Lower lobe of right lung (tissue), 2 donors: ENCODE measurements around the gene CST2. TPM values are rescaled to one million over a fixed set of nuclear protein-coding genes. Genes with fewer than 3 reads are reported as not detected.
"Not testable (repeated sequence)": the region's sequence is repeated elsewhere in the genome, so short reads cannot be mapped to it uniquely, and the experiment has no call there.

Experiments
- ATAC-seq, 2 donors: fragments of 200-7000 bp; cut with Tn5 transposase; one replicate each; pipeline ENCODE4 v1.9.1; 2020 to 2022; ENCODE audit warnings: mild to moderate bottlenecking in 2 of 2, moderate library complexity in 2 of 2
- DNase-seq: peaks from one replicate; pipeline ENCODE4 v3.0.0-alpha.2; 2020
- H3K27ac ChIP-seq: fragments of 200-600 bp; one replicate; pipeline ENCODE4 v1.8.0; 2022
- H3K27me3 ChIP-seq: fragments of 200-600 bp; one replicate; pipeline ENCODE4 v1.8.0; 2022; ENCODE audit warnings: low read depth
- H3K36me3 ChIP-seq: fragments of 200-600 bp; one replicate; pipeline ENCODE4 v1.8.0; 2022; ENCODE audit warnings: mild to moderate bottlenecking
- H3K4me1 ChIP-seq: fragments of 200-600 bp; one replicate; pipeline ENCODE4 v1.8.0; 2022
- H3K4me3 ChIP-seq: fragments of 200-600 bp; one replicate; pipeline ENCODE4 v1.8.0; 2022; ENCODE audit warnings: mild to moderate bottlenecking
- H3K9me3 ChIP-seq: fragments of 200-600 bp; one replicate; pipeline ENCODE4 v1.8.0; 2022
- CTCF ChIP-seq: fragments of 200-600 bp; IDR thresholded peaks from one replicate; pipeline ENCODE4 v1.8.0; 2022; ENCODE audit warnings: antibody characterized with exemption, mild to moderate bottlenecking
- intact Hi-C: fragments of 100-400 bp; cut with DNase I; formaldehyde crosslinking; loops from one replicate; pipeline ENCODE4 v1.11.0; 2022
- total RNA-seq: library from RNA; stranded (reverse); fragmentation: NEBNext Ultra II Directional; extraction: Animal tissue kit (Norgen Biotek cat#: 25700); gene quantifications from one replicate; pipeline ENCODE4 v1.2.1, GENCODE V29; 2021
- donor health status: DM: no; HTN: yes; CAD: no; lungs with severe emphysema.

The CST2 gene
- total RNA-seq, 1 donor from 2014 or later: not detected

DNA sequence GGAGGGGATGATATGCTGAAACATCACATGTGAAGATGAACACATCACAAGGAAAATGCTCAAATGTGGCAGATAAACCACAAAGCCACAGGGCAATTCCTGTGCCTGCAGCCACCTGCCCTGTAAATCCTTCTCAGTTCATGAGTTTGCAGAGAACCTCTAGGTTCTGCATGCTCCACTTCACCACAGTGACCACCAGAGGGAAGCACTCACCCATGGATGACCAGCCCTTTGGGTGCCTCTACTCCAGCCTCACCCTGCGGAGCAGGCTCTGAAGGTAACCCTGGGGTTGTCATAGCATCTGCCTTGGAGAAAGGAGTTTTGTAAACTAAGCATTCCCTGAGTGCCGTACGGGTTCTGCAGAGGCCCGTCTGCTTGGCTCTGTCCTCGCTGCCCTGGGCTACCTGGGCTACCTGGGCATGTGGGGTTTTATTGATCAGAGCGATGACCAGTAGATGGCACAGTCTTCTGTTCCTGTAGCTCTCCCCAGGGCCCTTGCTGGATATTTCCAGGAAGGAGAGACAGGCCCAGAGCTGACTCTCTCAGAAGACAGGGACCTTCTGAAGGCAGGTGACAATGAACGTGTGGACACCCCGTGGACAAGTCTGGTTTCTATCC is 44.1 kb downstream of the CST2 start:
- DNase-seq: no peak

GRCh38 chr20:23778676-23779075 is 47.9 kb downstream of the CST2 start:
- H3K27me3 ChIP-seq, H3K4me3 ChIP-seq, intact Hi-C loops, DNase-seq, H3K9me3 ChIP-seq, H3K27ac ChIP-seq, H3K4me1 ChIP-seq, H3K36me3 ChIP-seq, ATAC-seq: not testable (repeated sequence)

More for the DNA sequence above, 44.1 kb downstream of the CST2 start:
- Histone ChIP-seq H3K27ac (no peak overlapping the region), H3K9me3 (no peaks in the 10 kb centered on the region), H3K4me3 (no peak overlapping the region), H3K27me3 (no peaks in the 10 kb centered on the region), H3K4me1 (no peaks in the 10 kb centered on the region), H3K36me3 (no peaks in the 10 kb centered on the region)
- peak; percentile 80 to 84 for ATAC-seq
- peak; percentile 55 for TF ChIP-seq CTCF
- intact Hi-C loops: no loop called here

GRCh38 chr20:23777380-23777779 is 49.1 kb downstream of the CST2 start:
- ATAC-seq, H3K36me3 ChIP-seq, H3K4me3 ChIP-seq, H3K27ac ChIP-seq, DNase-seq, H3K9me3 ChIP-seq, intact Hi-C loops, H3K27me3 ChIP-seq, H3K4me1 ChIP-seq: not testable (repeated sequence)

DNA sequence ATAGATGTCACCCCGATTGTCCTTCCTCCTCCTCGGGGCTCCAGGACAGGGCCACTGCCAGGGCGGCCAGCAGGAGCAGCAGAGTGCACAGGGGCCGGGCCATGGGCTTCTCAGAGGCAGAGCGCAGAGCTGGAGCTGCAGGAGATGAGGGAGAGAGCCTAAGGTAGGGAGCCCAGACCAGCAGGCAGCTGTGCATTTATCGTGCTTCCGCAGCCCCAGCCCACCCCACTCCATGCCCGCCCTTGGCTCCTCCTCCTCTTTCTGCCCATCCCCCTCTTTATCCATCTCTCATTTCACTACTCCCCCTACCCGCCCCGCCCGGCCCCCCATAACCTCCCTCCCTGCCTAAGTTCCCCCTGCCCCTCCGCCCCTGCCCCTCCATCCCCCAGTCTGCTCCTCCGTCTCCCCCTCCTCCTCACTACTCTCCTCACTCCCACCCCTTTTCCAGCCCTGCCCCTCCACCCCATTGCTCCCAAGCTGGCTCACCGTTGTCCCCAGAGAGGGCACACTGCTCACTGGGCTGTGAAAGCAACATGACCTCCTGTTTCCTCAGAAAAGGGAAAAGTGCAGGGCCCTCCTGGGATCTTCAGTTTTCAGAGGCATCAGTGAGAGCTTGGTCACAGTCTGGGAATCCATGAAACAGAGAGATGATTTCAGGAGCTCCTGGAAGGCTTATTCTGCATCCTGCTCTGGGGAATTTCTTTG is 50.3 kb downstream of the CST2 start:
- Histone ChIP-seq H3K27me3 (no peaks in the 10 kb centered on the region), H3K27ac (no peak overlapping the region), H3K36me3 (no peaks in the 10 kb centered on the region), H3K4me3 (no peak overlapping the region), H3K9me3 (no peaks in the 10 kb centered on the region), H3K4me1 (no peaks in the 10 kb centered on the region)
- intact Hi-C loops: no loop called here
- TF ChIP-seq CTCF: no peak
- no peak for ATAC-seq
- DNase-seq: no peak

GRCh38 chr20:23774081-23774480 is 52.4 kb downstream of the CST2 start:
- no peaks in the 10 kb centered on the region for H3K4me1 ChIP-seq
- intact Hi-C loops: no loop called here
- TF ChIP-seq CTCF: no peak
- no peaks in the 10 kb centered on the region for H3K9me3 ChIP-seq
- H3K4me3 ChIP-seq: no peak overlapping the region
- DNase-seq (no peak), ATAC-seq (no peak)
- no peak overlapping the region for H3K27ac ChIP-seq
- H3K27me3 ChIP-seq: no peaks in the 10 kb centered on the region
- no peaks in the 10 kb centered on the region for H3K36me3 ChIP-seq

Other genes with a start within 250 kb of the CST2 start
- not detected for gene CST9, start 220.8 kb downstream of the CST2 start, total RNA-seq
- 727 TPM for gene CST3, start 188.8 kb downstream of the CST2 start, total RNA-seq
- gene CST4, start 137.7 kb downstream of the CST2 start, total RNA-seq: not detected
- gene CST1, start 75.8 kb downstream of the CST2 start, total RNA-seq: not detected
- gene CST5, start 53.0 kb upstream of the CST2 start, total RNA-seq: not detected
- 57.2 TPM for gene GGTLC1, start 162.1 kb upstream of the CST2 start, total RNA-seq